Measurements from ENCODE around the gene ZNF821.

GRCh38 chr16:71902656-71903365 is 18.8 kb upstream of the ZNF821 start:
- TF ChIP-seq POLR2A (IDR thresholded peaks at IDR 0.05) (no peak), CTCF (IDR thresholded peaks at IDR 0.05) (no peak)

All from esophagus squamous epithelium (tissue), 4 donors.